ENCODE results near the gene LRFN5.
"Not testable (repeated sequence)": the region's sequence is repeated elsewhere in the genome, so short reads cannot be mapped to it uniquely, and the experiment has no call there.

Gene LRFN5

DNA sequence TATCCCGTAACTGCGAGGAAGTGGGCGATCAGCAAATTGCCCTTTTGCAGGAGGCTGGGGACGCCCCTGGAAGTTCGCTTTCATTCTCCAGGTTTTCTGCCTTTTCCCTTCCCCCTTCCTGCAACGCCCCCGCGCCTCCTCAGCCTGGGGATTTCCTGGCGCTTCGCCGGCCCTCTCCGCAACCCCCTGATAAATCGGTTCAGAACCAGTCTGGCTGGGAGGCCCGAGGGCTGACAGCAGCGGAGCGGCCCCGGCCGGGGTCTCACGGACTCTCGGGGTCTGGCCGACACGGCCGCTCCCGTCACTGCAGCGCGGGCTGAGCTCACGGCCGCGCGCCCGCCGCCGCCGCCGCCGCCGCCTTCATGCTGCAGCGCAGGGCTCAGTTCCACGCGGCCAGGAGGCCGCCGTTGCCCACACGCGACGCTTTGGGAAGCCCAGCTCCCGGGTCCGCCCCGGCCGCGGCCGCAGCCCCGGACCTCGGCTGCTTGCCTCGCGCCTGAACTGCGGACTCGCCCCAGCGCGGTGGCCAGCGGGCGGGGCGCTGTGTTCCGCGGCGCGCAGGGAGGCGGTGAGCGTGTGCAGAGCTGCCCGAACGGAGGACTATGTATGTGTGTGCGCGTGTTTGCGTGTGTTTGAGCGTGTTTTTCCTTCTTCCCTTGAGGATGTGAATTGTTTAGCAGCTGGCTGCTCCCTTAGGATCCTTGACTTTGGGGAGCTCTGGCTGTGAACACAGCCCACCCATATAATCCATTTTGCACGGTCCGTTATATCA, at the start of gene LRFN5:
TSS of gene LRFN5 (plus strand) at position 345 of the 772 bp plus-strand sequence.
- DNase-seq (ENCODE audit: low read depth): no peak

- no peak for DNase-seq (ENCODE audit: low read depth)
Observed at GRCh38 chr14:41558490-41558889, 48.2 kb upstream of the LRFN5 start.

GRCh38 chr14:41566864-41567263, 39.8 kb upstream of the LRFN5 start:
- DNase-seq (ENCODE audit: low read depth): not testable (repeated sequence)

- no peak for DNase-seq (ENCODE audit: low read depth)
Observed at GRCh38 chr14:41568979-41569378, 37.7 kb upstream of the LRFN5 start.

GRCh38 chr14:41570415-41571155, 36.1 kb upstream of the LRFN5 start:
- no peak for DNase-seq (ENCODE audit: low read depth)

GRCh38 chr14:41586237-41586636, 20.4 kb upstream of the LRFN5 start:
- DNase-seq (ENCODE audit: low read depth): no peak

- DNase-seq (ENCODE audit: low read depth): no peak
Observed at GRCh38 chr14:41597647-41598046, 9.0 kb upstream of the LRFN5 start.

- DNase-seq (ENCODE audit: low read depth): not testable (repeated sequence)
Observed at GRCh38 chr14:41599805-41600385, 6.8 kb upstream of the LRFN5 start.

GRCh38 chr14:41604721-41605531, 1.8 kb upstream of the LRFN5 start:
- DNase-seq (ENCODE audit: low read depth): no peak

- DNase-seq (ENCODE audit: low read depth): no peak
Observed at GRCh38 chr14:41605550-41606281, 960 bp upstream of the LRFN5 start.

GRCh38 chr14:41606282-41606531, 469 bp upstream of the LRFN5 start:
- no peak for DNase-seq (ENCODE audit: low read depth)

DNA sequence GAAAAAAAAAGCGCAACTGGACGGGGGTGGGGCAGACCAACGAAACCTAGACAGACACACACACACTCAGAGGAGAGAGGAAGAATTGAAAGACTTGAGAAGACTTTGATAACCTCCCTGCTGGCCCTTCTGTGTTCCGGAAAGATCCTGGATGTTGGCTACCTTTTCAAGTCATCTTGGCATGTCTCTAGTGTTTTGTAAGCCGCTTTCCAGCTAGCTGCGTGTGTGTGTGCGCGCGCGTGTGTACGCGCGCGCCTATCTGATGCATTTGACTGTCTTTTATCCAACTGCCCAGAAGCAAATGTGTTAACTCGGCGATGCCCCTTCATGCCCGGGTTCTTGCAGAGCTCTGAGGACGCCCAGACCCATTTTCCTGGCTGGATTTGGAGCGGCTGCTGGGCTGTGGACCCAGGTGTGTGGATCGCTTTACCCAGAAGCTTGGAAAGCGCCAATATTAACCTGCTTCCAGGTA, 664 bp downstream of the LRFN5 start:
- no peak for DNase-seq (ENCODE audit: low read depth)

GRCh38 chr14:41607966-41608663, 1.4 kb downstream of the LRFN5 start:
- no peak for DNase-seq (ENCODE audit: low read depth)

DNA sequence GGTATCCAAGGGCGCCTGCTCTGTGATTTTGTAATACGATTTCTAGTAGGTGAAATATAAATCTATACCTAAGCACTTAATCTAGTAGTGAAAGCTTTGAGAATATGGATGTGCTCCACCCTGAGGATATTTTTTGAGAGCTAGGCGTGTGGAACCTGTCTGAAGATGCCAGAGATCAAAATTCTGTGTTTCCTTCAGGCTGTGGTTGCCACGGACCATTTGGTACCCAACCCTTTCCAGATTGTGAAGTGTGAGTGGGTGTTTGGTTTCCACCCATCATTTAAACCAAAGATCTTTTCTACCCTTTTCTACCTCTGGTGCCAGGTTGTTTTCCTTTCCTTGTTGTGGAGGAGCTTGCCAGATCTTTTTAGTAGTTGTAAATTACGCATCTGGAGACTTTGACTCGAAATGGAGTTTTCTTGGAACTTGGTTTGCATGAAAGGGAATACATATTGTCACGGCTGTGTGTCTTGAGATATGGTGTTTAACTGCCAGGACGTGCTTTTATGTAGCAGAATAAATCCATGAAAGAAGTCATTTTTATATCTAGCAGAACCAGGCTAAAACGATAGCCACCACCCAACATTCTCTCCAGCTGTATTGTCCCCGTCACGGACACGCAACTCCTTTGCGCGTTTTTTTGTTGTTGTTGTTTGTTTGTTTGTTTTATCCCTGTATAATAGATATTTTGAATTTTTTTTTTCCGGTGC, 2.2 kb downstream of the LRFN5 start:
- no peak for DNase-seq (ENCODE audit: low read depth)

- DNase-seq (ENCODE audit: low read depth): no peak
Observed at GRCh38 chr14:41609704-41610183, 3.1 kb downstream of the LRFN5 start.

DNA sequence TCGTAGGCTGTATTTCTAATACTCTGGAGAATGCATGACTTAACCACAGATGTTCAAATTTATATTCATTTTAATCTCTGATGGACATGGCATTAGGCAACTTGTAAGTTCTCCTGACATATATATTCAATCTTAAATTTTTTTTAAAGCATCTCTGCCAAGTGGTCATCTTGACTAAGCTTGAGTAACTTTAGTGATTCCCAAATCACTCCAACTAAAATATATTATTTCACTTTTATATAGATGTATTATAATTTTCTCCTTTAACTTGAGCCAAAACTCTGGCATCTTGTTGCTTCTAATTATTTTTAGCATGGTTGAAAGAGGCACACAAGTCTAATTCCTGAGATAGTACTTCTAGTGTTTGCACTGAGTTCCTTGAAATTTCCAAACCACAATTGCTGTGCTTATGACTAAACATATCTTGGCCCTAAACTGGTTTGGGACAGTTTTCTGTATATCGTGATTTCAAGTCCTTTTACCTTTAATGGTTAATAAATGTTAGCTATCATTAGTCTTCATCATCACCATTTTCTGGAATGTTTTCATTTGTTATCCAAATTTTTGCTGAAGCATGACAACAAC, 8.4 kb downstream of the LRFN5 start:
- no peak for DNase-seq (ENCODE audit: low read depth)

GRCh38 chr14:41623736-41624135, 17.1 kb downstream of the LRFN5 start:
- no peak for DNase-seq (ENCODE audit: low read depth)

DNA sequence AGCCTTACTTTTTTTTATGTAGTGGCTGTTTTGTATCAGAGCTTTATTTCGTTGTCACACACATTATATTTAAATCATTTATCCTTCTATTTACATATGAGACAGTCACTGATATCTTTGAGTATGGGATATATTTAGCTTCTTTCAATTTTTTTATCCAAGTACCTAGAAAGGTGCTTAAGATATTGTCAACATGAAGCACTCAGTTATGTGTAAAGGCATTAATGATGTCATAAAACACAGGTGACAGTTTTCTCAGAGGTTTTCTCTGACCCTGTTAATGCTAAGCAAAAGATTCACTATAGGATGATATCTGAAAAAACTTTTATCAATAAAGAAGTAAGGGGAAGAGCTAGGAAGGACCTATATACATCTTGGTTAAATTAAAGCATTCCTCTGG, 23.2 kb downstream of the LRFN5 start:
- no peak for DNase-seq (ENCODE audit: low read depth)

- no peak for DNase-seq (ENCODE audit: low read depth)
Observed at GRCh38 chr14:41634286-41634685, 27.6 kb downstream of the LRFN5 start.

Measured in stimulated activated CD8-positive, alpha-beta memory T cell treated with anti-CD3 and anti-CD28 coated beads, Interleukin-12 subunit alpha, Interleukin-12 subunit beta, amount 100 ng/mL, for 4 hours (primary cell).